LNCaP clone FGC (cell line): ENCODE measurements around the gene PPP1R15B.

Source experiments
- DNase-seq: peaks from one replicate; pipeline ENCODE4 v3.0.0-alpha.2; 2011; ENCODE audit warnings: low read depth
- H3K4me3 ChIP-seq: 2 replicates; pipeline ENCODE4 v1.5.1; 2011; ENCODE audit warnings: mild to moderate bottlenecking, low read depth, low read length, control low read depth
- TF ChIP-seq, protein P1 (sequence below): IDR thresholded peaks from 2 replicates; pipeline ENCODE4 v1.5.1; 2012; ENCODE audit warnings: mild to moderate bottlenecking; ENCODE audit not compliant: control insufficient read depth, insufficient read depth; ENCODE audit errors: extremely low read depth

Gene PPP1R15B

DNA sequence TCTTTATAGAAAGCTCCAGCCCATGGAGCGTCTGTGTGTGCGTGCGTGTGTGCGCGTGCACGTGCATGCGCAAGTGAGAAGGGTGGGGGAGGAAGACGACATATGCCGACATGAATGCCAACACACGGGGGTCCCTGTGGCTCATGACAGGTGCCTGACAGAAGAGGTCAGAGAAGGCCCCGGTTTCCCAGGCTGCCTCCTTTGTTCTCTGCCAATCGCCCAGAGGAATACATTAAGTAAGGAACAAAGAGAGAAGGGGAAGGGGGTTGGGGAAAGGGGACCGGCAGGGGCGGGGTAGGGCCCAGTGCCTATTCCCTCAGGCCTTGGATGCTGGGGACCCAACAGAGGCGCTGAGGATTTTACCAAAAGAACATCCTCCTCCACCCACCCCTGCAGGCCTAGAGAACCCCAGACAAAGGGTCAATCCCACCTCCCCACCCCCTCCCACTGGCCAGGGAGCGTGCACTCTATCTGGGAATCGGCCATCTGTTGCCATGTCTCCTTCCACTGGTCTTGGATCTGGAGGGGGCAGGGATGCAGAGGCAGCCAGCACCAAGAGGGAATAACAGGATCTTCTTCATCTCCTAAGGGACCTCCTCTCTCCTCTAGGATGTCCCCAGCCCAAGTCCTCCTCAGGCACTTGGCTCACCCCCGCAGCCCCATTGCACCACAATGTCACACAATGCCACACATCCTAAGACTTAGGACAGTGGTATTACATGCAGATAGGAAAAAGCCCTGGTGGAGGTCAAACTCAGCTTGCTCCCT lies 43.6 kb upstream of the PPP1R15B start:
- no peak for DNase-seq
- TF ChIP-seq, protein P1, sequence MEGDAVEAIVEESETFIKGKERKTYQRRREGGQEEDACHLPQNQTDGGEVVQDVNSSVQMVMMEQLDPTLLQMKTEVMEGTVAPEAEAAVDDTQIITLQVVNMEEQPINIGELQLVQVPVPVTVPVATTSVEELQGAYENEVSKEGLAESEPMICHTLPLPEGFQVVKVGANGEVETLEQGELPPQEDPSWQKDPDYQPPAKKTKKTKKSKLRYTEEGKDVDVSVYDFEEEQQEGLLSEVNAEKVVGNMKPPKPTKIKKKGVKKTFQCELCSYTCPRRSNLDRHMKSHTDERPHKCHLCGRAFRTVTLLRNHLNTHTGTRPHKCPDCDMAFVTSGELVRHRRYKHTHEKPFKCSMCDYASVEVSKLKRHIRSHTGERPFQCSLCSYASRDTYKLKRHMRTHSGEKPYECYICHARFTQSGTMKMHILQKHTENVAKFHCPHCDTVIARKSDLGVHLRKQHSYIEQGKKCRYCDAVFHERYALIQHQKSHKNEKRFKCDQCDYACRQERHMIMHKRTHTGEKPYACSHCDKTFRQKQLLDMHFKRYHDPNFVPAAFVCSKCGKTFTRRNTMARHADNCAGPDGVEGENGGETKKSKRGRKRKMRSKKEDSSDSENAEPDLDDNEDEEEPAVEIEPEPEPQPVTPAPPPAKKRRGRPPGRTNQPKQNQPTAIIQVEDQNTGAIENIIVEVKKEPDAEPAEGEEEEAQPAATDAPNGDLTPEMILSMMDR, result no peak
- no peak overlapping the region for H3K4me3 ChIP-seq

DNA sequence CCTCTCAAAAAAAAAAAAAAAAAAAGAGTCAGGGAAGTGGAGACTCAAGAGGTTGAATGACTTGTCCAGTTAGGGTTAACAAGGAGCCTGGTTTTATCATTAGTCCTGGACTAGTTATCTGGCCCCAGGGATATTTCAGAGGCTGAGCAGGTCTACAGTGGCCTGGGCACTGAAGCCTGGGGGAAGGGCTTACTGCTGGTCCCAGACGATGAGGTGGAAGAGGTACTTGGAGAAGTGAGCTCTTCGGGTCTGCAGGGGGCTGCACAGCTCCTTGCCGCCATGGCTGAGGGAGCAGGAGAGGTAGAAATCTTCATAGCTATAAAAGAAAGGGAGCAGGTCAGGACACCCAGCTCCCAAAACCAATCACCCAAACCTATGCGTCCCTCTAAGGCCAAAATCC lies 42.9 kb upstream of the PPP1R15B start:
- DNase-seq, result no peak
- TF ChIP-seq, protein P1, result no peak
- no peak overlapping the region for H3K4me3 ChIP-seq

DNA sequence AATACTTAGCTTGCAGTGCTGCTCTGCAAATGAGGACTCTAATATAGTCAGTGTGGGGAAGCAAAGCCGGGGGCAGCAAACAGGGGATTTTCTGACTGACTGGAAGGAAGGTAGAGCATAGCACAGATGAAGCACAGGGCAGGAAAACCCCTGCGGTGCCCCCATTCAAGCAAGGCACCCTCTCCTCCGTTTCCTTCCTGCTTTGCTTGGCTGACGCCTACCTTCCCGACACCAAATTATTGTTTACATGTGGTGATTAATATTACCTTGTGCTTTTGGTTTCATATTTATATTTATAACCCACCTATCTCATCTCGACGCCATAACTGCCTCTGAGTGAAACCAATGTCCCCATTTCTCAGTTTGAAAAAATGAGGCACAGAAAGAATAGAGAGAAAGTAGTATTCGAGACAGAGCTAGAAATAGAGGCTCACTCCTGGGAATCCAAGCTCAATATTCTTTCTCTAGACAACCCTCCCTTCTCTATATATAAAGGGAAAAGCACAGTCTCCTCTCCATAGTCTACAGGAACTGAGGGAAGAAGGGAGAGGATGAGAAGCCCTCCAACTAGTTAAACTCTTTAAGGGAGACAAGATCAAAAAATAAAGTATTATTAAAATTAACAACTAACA lies 41.6 kb upstream of the PPP1R15B start:
- TF ChIP-seq, protein P1, result no peak
- DNase-seq, result no peak
- H3K4me3 ChIP-seq, result no peak overlapping the region

DNA sequence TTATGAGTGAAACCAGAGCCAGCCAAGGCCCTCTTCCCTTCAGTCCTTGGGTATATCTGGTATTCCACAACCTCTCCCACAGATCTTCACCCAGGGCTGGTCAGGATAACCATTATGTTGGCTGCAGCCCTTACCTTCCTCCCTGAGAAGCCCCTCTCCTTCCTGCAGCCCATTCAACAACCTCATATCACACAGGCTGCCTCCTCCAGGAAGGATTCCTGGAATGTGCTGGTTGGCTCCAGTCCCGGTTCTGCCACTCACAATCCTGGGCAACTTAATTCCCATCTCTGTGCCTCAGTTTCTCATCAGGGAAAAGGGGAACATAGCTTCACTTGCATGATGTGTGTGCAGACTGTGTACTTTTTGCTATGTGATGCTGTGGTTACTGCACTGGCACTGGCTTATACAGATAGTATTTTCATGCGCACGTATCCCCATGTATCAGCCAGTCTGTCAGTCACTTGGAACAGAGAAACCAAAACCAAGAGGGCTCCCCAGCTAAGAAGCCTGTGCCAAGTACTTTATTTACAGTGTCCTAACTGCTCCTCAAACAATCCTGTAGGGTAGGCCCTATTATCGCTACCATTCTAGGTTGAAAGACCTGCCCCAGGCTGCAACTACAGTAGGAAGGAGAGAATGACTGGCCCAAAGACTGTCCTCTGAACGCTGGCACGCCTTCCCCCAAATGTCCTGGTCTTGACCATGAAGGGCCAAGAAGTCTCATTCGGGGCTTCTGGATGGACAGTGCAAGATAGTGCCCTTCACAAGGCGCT lies 39.9 kb upstream of the PPP1R15B start:
- TF ChIP-seq, protein P1, result no peak
- no peak overlapping the region for H3K4me3 ChIP-seq
- no peak for DNase-seq

DNA sequence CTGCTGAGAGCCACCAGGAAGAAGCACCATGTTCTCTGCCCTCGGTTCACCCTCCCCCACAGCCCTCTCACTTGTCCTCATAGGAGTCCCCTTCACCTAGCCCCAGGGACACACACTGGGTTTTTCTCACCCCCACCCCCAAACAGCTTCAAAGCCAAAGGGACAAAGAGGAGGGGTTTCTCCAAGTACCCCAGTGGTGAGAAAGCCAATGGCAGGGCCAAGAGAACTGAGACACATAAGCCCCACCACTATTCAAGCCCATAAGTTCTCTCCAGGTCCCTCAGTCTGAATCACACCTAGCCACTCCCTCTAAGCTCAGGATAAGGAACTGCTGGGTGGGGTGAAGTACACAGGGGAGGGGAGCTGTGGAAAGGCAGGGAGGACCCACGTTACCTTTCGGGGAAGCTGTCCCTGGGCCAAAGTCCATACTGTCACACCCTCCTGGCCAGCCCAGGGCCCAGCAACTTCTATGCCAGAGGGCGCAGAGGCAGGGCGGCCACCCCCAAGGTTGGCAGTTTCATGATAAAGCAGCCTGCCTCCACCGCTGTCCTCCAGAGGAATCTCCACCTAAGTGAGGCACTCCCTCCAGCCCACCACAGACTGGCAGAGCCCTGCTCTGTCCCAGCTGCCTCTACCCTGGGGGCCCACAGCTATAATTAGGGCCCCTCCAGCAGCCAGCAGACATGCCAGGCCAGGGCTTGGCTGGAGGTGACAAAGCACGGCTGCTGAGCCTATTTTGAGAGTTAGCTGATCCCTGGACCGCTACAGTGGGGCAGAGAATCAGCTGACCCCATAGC lies 39.0 kb upstream of the PPP1R15B start:
- TF ChIP-seq, protein P1, result no peak
- DNase-seq, result no peak
- H3K4me3 ChIP-seq, result no peak overlapping the region

GRCh38 chr1:204449678-204450280 lies 38.2 kb upstream of the PPP1R15B start:
- H3K4me3 ChIP-seq, result no peak overlapping the region
- DNase-seq, result no peak
- TF ChIP-seq, protein P1, result no peak
